WTC11 (cell line): ENCODE measurements around the gene TCP11. TPM values are rescaled to one million over a fixed set of nuclear protein-coding genes. Genes with fewer than 3 reads are reported as not detected.
"Not testable (repeated sequence)": the region's sequence is repeated elsewhere in the genome, so short reads cannot be mapped to it uniquely, and the experiment has no call there.

Experiments used
- ATAC-seq: fragments of 200-7000 bp; cut with Tn5 transposase; 2 replicates; pipeline ENCODE4 v1.10.0; 2021; ENCODE audit warnings: mild to moderate bottlenecking, moderate library complexity
- CTCF ChIA-PET: fragments of 300-600 bp; sonication (Branson Sonifier 250); formaldehyde crosslinking; loops from one replicate; lab custom pipeline; 2021; ENCODE audit warnings: antibody characterized with exemption; lab: Charles Lee
- POLR2A ChIA-PET: fragments of 350-600 bp; sonication (Branson Sonifier 250); formaldehyde crosslinking; loops from one replicate; lab custom pipeline; 2021; ENCODE audit warnings: antibody characterized with exemption; lab: Charles Lee
- DNase-seq: peaks from one replicate; pipeline ENCODE4 v3.0.0; 2021; ENCODE audit warnings: low spot score
- H3K27ac Mint-ChIP-seq: 2 replicates; pipeline ENCODE4 v1.8.0; 2021; ENCODE audit warnings: mixed read lengths
- H3K27me3 Mint-ChIP-seq: 2 replicates; pipeline ENCODE4 v1.8.0; 2021; ENCODE audit warnings: low read depth, mild to moderate bottlenecking, moderate library complexity, mixed read lengths
- H3K36me3 Mint-ChIP-seq: 2 replicates; pipeline ENCODE4 v1.8.0; 2021; ENCODE audit warnings: mixed read lengths
- H3K4me1 Mint-ChIP-seq: 2 replicates; pipeline ENCODE4 v1.8.0; 2022; ENCODE audit warnings: mixed read lengths
- H3K4me3 Mint-ChIP-seq: 2 replicates; pipeline ENCODE4 v1.8.0; 2021; ENCODE audit warnings: mild to moderate bottlenecking, moderate library complexity, mixed read lengths
- H3K9me3 Mint-ChIP-seq: 2 replicates; pipeline ENCODE4 v1.8.0; 2021; ENCODE audit warnings: mixed read lengths
- ARID4B ChIP-seq: sonication (generic); formaldehyde crosslinking; IDR thresholded peaks from 2 replicates; pipeline ENCODE4 v1.8.0; 2023; ENCODE audit warnings: missing genetic modification reagents, mild to moderate bottlenecking, borderline replicate concordance
- ATF2 ChIP-seq: sonication (generic); formaldehyde crosslinking; IDR thresholded peaks from 2 replicates; pipeline ENCODE4 v1.8.1; 2022; ENCODE audit warnings: low read depth, missing genetic modification reagents, borderline replicate concordance
- ATF3 ChIP-seq: sonication (generic); formaldehyde crosslinking; conservative IDR thresholded peaks from 2 replicates; pipeline ENCODE4 v1.8.1; 2022; ENCODE audit warnings: mild to moderate bottlenecking, missing genetic modification reagents
- ESRRA ChIP-seq: sonication (generic); formaldehyde crosslinking; IDR thresholded peaks from 2 replicates; pipeline ENCODE4 v1.8.1; 2022; ENCODE audit warnings: mild to moderate bottlenecking, missing genetic modification reagents, borderline replicate concordance
- FOXJ3 ChIP-seq: sonication (generic); formaldehyde crosslinking; IDR thresholded peaks from 2 replicates; pipeline ENCODE4 v1.9.0; 2021; ENCODE audit warnings: missing genetic modification reagents, mild to moderate bottlenecking, borderline replicate concordance
- FOXP1 ChIP-seq: sonication (generic); formaldehyde crosslinking; IDR thresholded peaks from 2 replicates; pipeline ENCODE4 v1.8.0; 2022; ENCODE audit warnings: missing genetic modification reagents, mild to moderate bottlenecking, moderate library complexity, borderline replicate concordance
- JAZF1 ChIP-seq: fragments of 250-450 bp; sonication (Bioruptor Pico); IDR thresholded peaks from 2 replicates; pipeline ENCODE4 v1.9.0; 2021; ENCODE audit warnings: moderate library complexity, mild to moderate bottlenecking, inconsistent platforms
- MLX ChIP-seq: sonication (generic); formaldehyde crosslinking; IDR thresholded peaks from 2 replicates; pipeline ENCODE4 v1.8.1; 2023; ENCODE audit warnings: mild to moderate bottlenecking, missing genetic modification reagents, moderate library complexity
- NFYB ChIP-seq: sonication (generic); formaldehyde crosslinking; conservative IDR thresholded peaks from 2 replicates; pipeline ENCODE4 v1.8.0; 2022; ENCODE audit warnings: low read depth, missing genetic modification reagents
- NR1H2 ChIP-seq: sonication (generic); formaldehyde crosslinking; IDR thresholded peaks from 2 replicates; pipeline ENCODE4 v1.9.0; 2021; ENCODE audit warnings: mild to moderate bottlenecking, moderate library complexity, missing genetic modification reagents
- NR2C2 ChIP-seq: sonication (generic); formaldehyde crosslinking; IDR thresholded peaks from 2 replicates; pipeline ENCODE4 v1.8.0; 2022; ENCODE audit warnings: mild to moderate bottlenecking, missing genetic modification reagents
- NR3C1 ChIP-seq: sonication (generic); formaldehyde crosslinking; conservative IDR thresholded peaks from 2 replicates; pipeline ENCODE4 v1.8.1; 2023; ENCODE audit warnings: low read depth, mild to moderate bottlenecking, missing genetic modification reagents
- PRDM15 ChIP-seq: sonication (generic); formaldehyde crosslinking; IDR thresholded peaks from 2 replicates; pipeline ENCODE4 v1.8.0; 2022; ENCODE audit warnings: missing genetic modification reagents
- RORB ChIP-seq: fragments of 250-450 bp; sonication (Bioruptor Pico); IDR thresholded peaks from 2 replicates; pipeline ENCODE4 v1.9.0; 2021; ENCODE audit warnings: mild to moderate bottlenecking
- STAT6 ChIP-seq: sonication (generic); formaldehyde crosslinking; conservative IDR thresholded peaks from 2 replicates; pipeline ENCODE4 v1.8.1; 2023; ENCODE audit warnings: mild to moderate bottlenecking, low read depth, missing genetic modification reagents, moderate library complexity
- TP53 ChIP-seq: sonication (generic); formaldehyde crosslinking; IDR thresholded peaks from 2 replicates; pipeline ENCODE4 v1.8.1; 2023; ENCODE audit warnings: mild to moderate bottlenecking, missing genetic modification reagents
- USF1 ChIP-seq: sonication (generic); formaldehyde crosslinking; IDR thresholded peaks from 2 replicates; pipeline ENCODE4 v1.8.0; 2022; ENCODE audit warnings: mild to moderate bottlenecking, missing genetic modification reagents
- ZBTB21 ChIP-seq: sonication (generic); formaldehyde crosslinking; IDR thresholded peaks from 2 replicates; pipeline ENCODE4 v1.8.1; 2023; ENCODE audit warnings: mild to moderate bottlenecking, missing genetic modification reagents, borderline replicate concordance
- ZNF416 ChIP-seq: fragments of 250-450 bp; sonication (Bioruptor Pico); IDR thresholded peaks from 2 replicates; pipeline ENCODE4 v1.9.0; 2021; ENCODE audit warnings: mild to moderate bottlenecking, inconsistent platforms
- ZNF423 ChIP-seq: fragments of 250-450 bp; sonication (Bioruptor Pico); IDR thresholded peaks from 2 replicates; pipeline ENCODE4 v2.1.2; 2022; ENCODE audit warnings: mild to moderate bottlenecking, moderate library complexity
- total RNA-seq: library from RNA; stranded (reverse); gene quantifications from 3 replicates; pipeline ENCODE4 v1.2.3, GENCODE V29; 2021

TCP11 gene
- total RNA-seq, 1 experiment from 2014 or later: not detected

GRCh38 chr6:35138191-35138590, 2.9 kb downstream of the TCP11 start:
- not testable (repeated sequence) for ATAC-seq, H3K9me3 Mint-ChIP-seq, H3K4me3 Mint-ChIP-seq, H3K36me3 Mint-ChIP-seq, H3K27ac Mint-ChIP-seq, H3K4me1 Mint-ChIP-seq, DNase-seq
- ChIA-PET CTCF (interaction anchor here (3.3 kb wide), 1 partner anchor 150 kb away, joined by 68 read pairs; no protein-coding TSS in a partner anchor), POLR2A (interaction anchor here (0.6 kb wide), 2 partner anchors 37 to 63 kb away, joined by 4 to 7 read pairs; no protein-coding TSS in a partner anchor)
- peaks cover 24% of the 10 kb centered on the region for H3K27me3 Mint-ChIP-seq

- H3K36me3 Mint-ChIP-seq: no peaks in the 10 kb centered on the region
- no peak overlapping the region for H3K27ac Mint-ChIP-seq
- DNase-seq (no peak), ATAC-seq (no peak)
- H3K27me3 Mint-ChIP-seq: peaks cover 9% of the 10 kb centered on the region
- H3K4me1 Mint-ChIP-seq: peaks cover 9% of the 10 kb centered on the region
- POLR2A ChIA-PET: no interaction called here
- CTCF ChIA-PET: no interaction called here
- H3K9me3 Mint-ChIP-seq: no peaks in the 10 kb centered on the region
- no peak overlapping the region for H3K4me3 Mint-ChIP-seq
- no peak for TF ChIP-seq ZNF416 (CRISPR knock-in tag)
- TF ChIP-seq ZBTB21: no peak
- no peak for TF ChIP-seq NR3C1
- TF ChIP-seq FOXP1 (CRISPR knock-in tag): no peak
- no peak for TF ChIP-seq TP53 (CRISPR knock-in tag)
- no peak for TF ChIP-seq ATF3 (CRISPR knock-in tag)
- no peak for TF ChIP-seq STAT6 (CRISPR knock-in tag)
- TF ChIP-seq ZNF423 (CRISPR knock-in tag): no peak
- no peak for TF ChIP-seq JAZF1 (CRISPR knock-in tag)
- no peak for TF ChIP-seq NR1H2
- no peak for TF ChIP-seq NR2C2 (CRISPR knock-in tag)
- TF ChIP-seq ARID4B (CRISPR knock-in tag): no peak
- TF ChIP-seq RORB: no peak
- TF ChIP-seq ESRRA: no peak
- no peak for TF ChIP-seq ATF2
- no peak for TF ChIP-seq NFYB (CRISPR knock-in tag)
- TF ChIP-seq MLX: no peak
- no peak for TF ChIP-seq USF1 (CRISPR knock-in tag)
- no peak for TF ChIP-seq PRDM15 (CRISPR knock-in tag)
- no peak for TF ChIP-seq FOXJ3 (CRISPR knock-in tag)
These were observed 5.0 kb downstream of the TCP11 start for GRCh38 chr6:35136185-35136584.
